Measurements from ENCODE around the gene INPP5D.
A peak's percentile ranks its signal among the peaks of the same experiment; 100 is the strongest.

The INPP5D gene

DNA sequence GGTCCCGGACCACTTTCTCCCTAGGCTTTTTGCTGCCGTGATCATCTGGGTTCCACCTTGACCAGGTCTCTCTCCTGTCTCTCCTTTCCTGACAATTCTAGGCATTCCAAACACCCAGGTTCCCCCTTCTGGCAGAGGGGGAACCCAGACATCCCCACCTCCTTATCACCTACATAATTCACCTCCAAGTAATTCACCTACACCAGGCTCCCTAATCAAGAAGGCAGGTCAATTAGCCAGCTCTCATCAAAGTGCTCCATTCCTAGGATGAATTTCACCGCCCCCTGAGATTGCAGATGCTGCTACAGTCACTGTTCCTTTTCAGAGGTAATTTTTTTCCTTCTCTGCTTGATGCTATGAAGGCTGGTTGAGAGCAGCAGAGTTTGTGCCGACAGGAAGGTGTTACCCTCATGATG lies 149.0 kb downstream of the INPP5D start:
- no peak for DNase-seq (ENCODE audit: low spot score)

- no peak for DNase-seq (ENCODE audit: low spot score)
These were observed 149.5 kb downstream of the INPP5D start for GRCh38 chr2:233209533-233210171.

DNA sequence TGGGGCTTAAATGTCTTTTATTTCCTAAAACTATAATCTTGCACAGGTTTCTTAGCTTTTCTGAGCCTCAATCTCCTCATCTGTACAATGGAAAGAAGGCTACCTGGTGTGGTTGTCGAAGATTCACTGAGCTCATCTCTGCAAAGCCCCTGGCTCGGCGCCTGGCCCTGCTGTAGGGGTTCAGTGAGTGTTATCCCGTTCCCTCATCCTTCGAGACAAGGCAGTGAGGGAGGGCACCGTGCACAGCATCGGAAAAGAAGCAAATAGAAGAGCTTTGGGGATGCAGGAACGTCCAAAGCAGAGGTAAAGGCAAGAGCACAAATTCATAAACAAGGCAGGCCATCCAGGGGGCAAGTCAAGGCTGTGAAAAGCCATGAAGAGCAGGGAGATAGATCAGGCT lies 150.1 kb downstream of the INPP5D start:
- DNase-seq (ENCODE audit: low spot score) = no peak

DNA sequence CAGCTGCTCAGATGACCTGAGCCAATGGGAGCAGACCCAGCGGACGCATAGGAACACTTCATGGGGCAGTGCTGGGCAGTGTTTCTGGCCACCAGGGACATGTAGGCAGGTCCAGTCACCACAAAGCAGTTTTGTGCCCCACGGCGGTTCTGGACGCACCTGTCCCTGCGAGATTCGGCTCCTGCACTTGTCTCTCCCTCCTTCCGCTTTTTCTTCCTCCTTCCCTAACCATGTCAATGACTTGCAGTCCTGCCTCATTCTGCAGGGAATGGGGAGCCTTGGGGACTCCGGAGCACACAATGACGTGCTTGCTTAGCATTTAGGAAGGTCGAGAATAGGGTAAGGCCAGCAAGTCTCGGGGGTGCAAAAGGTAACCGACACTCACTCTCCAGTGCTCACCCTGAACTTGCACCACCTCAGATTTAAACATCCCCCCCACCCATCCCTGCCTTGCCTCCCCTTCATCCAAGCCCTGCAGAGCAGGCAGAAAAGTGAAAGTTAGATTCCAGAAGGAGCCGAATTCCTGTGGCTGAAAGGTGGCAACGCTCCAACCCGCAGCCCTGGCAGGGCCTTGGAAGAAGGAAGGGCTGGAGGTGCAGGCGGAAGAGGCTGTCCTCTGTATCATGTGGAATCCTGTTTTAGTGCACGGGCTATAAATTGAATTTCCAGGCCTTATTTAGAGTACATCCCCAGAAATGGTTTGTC lies 150.9 kb downstream of the INPP5D start:
- DNase-seq (ENCODE audit: low spot score) = no peak

- DNase-seq (ENCODE audit: low spot score) = no peak
These were observed 151.4 kb downstream of the INPP5D start for GRCh38 chr2:233211548-233211895.

GRCh38 chr2:233213011-233213410 lies 152.9 kb downstream of the INPP5D start:
- no peak for DNase-seq (ENCODE audit: low spot score)

GRCh38 chr2:233213975-233214374 lies 153.8 kb downstream of the INPP5D start:
- DNase-seq (ENCODE audit: low spot score) = no peak

- DNase-seq (ENCODE audit: low spot score) = no peak
These were observed 157.8 kb downstream of the INPP5D start for GRCh38 chr2:233217892-233218377.

DNA sequence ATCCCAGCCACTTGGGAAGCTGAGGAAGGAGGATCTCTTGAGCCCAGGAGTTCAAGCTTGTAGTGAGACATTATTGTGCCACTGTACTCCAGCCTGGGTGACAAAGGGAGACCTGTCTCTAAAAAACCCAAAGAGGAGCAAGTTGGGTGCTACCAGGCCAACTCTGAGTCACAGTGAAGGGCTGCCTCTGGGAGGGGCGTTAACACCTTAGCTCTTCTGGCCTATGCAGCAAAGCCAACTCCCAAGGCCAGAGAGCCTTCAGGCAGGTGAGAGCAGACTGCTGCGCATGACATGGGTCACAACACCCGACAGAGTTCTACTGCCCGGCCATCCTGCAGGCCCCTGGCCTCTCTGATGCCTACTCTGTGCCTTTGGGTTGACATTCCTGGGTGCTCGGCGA lies 158.7 kb downstream of the INPP5D start:
- no peak for DNase-seq (ENCODE audit: low spot score)

GRCh38 chr2:233219848-233220247 lies 159.7 kb downstream of the INPP5D start:
- DNase-seq (ENCODE audit: low spot score) = no peak

GRCh38 chr2:233221378-233222063 lies 161.4 kb downstream of the INPP5D start:
- no peak for DNase-seq (ENCODE audit: low spot score)

DNA sequence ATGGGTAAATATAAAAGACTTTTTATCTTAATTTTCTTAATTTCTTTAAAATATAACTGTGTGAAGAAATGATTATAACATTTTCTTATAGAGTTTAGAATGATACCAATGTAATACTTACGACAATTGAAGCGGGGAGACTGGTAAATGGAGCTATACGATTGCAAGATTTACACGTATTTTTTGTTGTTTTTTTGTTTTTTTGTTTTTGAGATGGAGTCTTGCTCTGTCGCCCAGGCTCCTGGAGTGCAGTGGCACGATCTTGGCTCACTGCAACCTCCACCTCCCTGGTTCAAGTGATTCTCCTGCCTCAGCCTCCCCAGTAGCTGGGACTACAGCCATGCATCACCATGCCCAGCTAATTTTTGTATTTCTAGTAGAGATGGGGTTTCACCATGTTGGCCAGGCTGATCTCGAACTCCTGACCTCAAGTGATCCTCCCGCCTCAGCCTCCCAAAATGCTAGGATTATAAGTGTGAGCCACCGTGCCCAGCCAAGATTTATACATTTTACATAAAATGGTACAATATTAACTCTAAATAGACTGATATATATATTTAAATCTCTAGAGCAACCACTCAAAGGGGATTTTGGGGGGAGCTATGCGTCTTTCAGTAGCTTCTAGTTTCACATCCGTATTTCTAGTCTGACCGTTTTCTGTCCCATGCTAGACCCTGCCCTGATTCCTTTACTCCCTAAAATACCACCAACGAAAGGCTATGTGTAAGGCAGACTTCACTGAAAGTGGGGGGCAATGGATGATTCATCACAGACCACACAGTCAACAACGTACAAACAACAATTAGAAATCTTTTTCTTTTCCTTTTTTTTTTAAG lies 163.1 kb downstream of the INPP5D start:
- peak; percentile 60 for DNase-seq (ENCODE audit: low spot score)

DNA sequence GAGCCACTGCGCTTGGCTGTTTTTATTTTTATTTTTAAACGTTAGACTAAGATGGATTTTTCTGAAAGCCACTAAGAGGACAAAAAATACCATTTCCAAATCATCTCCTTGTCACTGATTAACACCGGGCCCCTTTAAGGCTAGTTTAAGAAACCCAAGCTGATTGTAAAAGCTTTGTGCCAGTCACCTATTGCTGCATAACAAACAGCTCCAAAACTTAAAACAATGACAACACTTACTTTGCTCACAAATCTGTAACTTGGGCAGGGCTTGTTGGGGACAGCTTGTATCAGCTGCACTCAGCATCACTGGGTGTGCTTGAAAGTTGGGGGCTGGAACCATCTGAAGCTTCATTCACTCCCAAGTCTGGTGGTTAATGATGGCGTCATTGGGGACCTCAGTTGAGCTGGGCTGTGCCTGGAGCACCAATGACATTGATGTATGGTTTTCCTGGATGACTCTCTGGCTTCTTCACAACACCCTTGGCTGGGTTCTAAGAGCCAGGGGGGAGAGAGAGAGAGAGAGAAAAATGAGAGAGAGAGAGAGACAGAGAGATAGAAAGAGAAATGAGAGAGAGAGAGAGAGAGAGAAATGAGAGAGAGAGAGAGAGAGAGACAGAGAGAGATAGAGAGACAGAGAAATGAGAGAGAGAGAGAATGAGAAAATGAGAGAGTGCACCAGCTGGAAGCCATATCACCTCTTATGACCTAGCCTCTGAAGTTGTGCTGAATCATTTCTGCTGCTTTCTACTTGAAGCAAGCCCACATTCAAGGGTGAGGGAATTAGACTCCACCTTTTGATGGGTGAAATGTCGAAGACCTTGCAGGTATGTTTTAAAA lies 165.3 kb downstream of the INPP5D start:
- DNase-seq (ENCODE audit: low spot score) = no peak

DNA sequence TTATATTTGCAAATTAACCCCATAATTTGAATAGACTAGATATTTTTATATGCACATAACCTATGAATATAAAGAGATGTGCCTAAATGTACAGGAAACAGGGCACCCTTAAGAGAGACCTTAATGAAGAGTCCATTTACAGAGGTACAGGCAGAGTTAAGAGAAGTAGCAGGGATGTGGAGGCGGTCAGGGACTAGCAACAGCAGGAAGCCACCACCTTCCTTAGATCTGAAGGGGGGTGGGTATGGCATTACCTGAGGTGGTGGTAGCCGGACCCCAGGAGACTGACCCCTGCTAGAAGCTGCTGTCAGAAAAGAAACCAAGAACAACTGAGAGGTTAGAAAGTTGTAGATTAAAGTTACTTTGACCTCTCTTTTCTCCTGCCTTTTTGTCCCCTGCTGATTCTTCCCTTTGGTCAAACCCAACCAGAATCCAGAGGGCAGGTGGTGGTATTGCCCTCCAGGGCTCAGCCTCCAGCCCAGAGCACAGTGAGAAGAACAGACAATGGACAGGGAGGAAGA lies 166.4 kb downstream of the INPP5D start:
- DNase-seq (ENCODE audit: low spot score) = peak; percentile 40

- no peak for DNase-seq (ENCODE audit: low spot score)
These were observed 167.3 kb downstream of the INPP5D start for GRCh38 chr2:233227346-233227978.

- DNase-seq (ENCODE audit: low spot score) = no peak
These were observed 168.2 kb downstream of the INPP5D start for GRCh38 chr2:233228376-233228775.

GRCh38 chr2:233233618-233234230 lies 173.6 kb downstream of the INPP5D start:
- DNase-seq (ENCODE audit: low spot score) = no peak

GRCh38 chr2:233234264-233234663 lies 174.1 kb downstream of the INPP5D start:
- no peak for DNase-seq (ENCODE audit: low spot score)

GRCh38 chr2:233234996-233235395 lies 174.9 kb downstream of the INPP5D start:
- no peak for DNase-seq (ENCODE audit: low spot score)

DNA sequence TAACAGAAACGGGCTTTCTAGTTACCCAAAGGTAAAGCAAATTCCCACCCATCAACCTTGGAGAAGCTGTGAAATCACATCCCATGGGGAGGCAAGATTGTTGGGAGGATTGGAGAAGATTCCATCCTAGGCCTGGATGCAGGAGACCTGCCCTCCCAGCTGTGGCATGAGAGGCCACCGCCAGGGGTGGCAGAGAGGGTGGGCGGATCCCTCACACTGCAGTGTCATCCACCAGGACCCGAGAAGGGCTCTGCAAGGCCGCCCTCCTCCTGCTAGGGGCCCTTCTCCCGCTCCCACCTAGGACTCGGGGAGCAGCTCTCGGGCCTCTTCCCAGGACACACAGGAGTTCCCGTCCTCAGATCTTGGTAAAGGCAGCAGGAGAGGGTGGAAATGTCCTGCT lies 175.8 kb downstream of the INPP5D start:
- no peak for DNase-seq (ENCODE audit: low spot score)

Measured in germinal center (tissue), 1 donor.